Stimulated activated CD8-positive, alpha-beta memory T cell treated with anti-CD3 and anti-CD28 coated beads, Interleukin-2, amount 100 ng/mL, for 1 hour (primary cell): ENCODE results near the gene IRS4.

ENCODE experiments used
- DNase-seq, 2 donors: peaks; one replicate each; pipeline ENCODE4 v3.0.0-alpha.2; 2020; ENCODE audit warnings: low read depth in 2 of 2

The IRS4 gene

GRCh38 chrX:108736509-108737479 is at the start of gene IRS4:
TSS of gene IRS4 (minus strand) at chrX:108736563.
- no peak for DNase-seq

- no peak for DNase-seq
These were observed 36.2 kb upstream of the IRS4 start for GRCh38 chrX:108772549-108772948.

GRCh38 chrX:108763559-108763958 is 27.2 kb upstream of the IRS4 start:
- no peak for DNase-seq

- DNase-seq, result no peak
These were observed 4.0 kb upstream of the IRS4 start for GRCh38 chrX:108740299-108740774.

- DNase-seq, result no peak
These were observed 1.4 kb upstream of the IRS4 start for GRCh38 chrX:108737754-108738153.

GRCh38 chrX:108735679-108736508 is 469 bp downstream of the IRS4 start:
- DNase-seq, result no peak

- DNase-seq, result no peak
These were observed 1.2 kb downstream of the IRS4 start for GRCh38 chrX:108735091-108735678.

- DNase-seq, result no peak
These were observed 1.9 kb downstream of the IRS4 start for GRCh38 chrX:108734426-108734825.

GRCh38 chrX:108732630-108733321 is 3.6 kb downstream of the IRS4 start:
- DNase-seq, result no peak

- no peak for DNase-seq
These were observed 5.2 kb downstream of the IRS4 start for GRCh38 chrX:108731153-108731552.

- no peak for DNase-seq
These were observed 9.6 kb downstream of the IRS4 start for GRCh38 chrX:108726748-108727147.

- no peak for DNase-seq
These were observed 13.8 kb downstream of the IRS4 start for GRCh38 chrX:108722561-108722960.

- no peak for DNase-seq
These were observed 23.5 kb downstream of the IRS4 start for GRCh38 chrX:108712886-108713285.

GRCh38 chrX:108704839-108705238 is 31.5 kb downstream of the IRS4 start:
- DNase-seq, result no peak

- no peak for DNase-seq
These were observed 33.8 kb downstream of the IRS4 start for GRCh38 chrX:108702530-108702929.

GRCh38 chrX:108701633-108702032 is 34.7 kb downstream of the IRS4 start:
- no peak for DNase-seq

- DNase-seq, result no peak
These were observed 37.0 kb downstream of the IRS4 start for GRCh38 chrX:108699368-108699767.

- DNase-seq, result no peak
These were observed 39.7 kb downstream of the IRS4 start for GRCh38 chrX:108696690-108697089.
